Colonic mucosa (tissue), 4 donors: ENCODE results near the gene RASGRP1. TPM values are rescaled to one million over a fixed set of nuclear protein-coding genes. Genes with fewer than 3 reads are reported as not detected.

ENCODE experiments used
- DNase-seq: peaks from one replicate; pipeline ENCODE4 v3.0.0-alpha.2; 2020
- H3K27ac ChIP-seq: fragments of 200-600 bp; one replicate; pipeline ENCODE4 v1.8.0; 2021
- H3K27me3 ChIP-seq: fragments of 200-600 bp; one replicate; pipeline ENCODE4 v1.8.0; 2021
- H3K36me3 ChIP-seq: fragments of 200-600 bp; one replicate; pipeline ENCODE4 v1.8.0; 2021
- H3K4me1 ChIP-seq: fragments of 200-600 bp; one replicate; pipeline ENCODE4 v1.8.0; 2021; ENCODE audit warnings: mild to moderate bottlenecking
- H3K4me3 ChIP-seq: fragments of 200-600 bp; one replicate; pipeline ENCODE4 v1.8.0; 2021
- H3K9ac ChIP-seq, 2 donors: one replicate each; pipeline ENCODE4 v1.7.0; 2013; ENCODE audit warnings: control low read depth in 2 of 2, low read depth in 2 of 2, low read length in 2 of 2
- H3K9me3 ChIP-seq: fragments of 200-600 bp; one replicate; pipeline ENCODE4 v1.8.0; 2021
- intact Hi-C: fragments of 100-400 bp; cut with DNase I; formaldehyde crosslinking; loops from one replicate; pipeline ENCODE4 v1.14.1; 2022
- total RNA-seq, 2 donors: library from RNA; stranded (reverse); fragmentation: NEBNext Ultra II Directional in 1 of 2; extraction: Animal tissue kit (Norgen Biotek cat#: 25700) in 1 of 2; gene quantifications; one replicate each; pipeline ENCODE4 v1.2.1, GENCODE V29; 2021
- TF ChIP-seq, protein P1 (sequence below): fragments of 200-600 bp; IDR thresholded peaks from one replicate; pipeline ENCODE4 v1.8.0; 2022; ENCODE audit warnings: antibody characterized with exemption, mild to moderate bottlenecking
- donor health status: healthy.
- donor health status: DM: no; HTN: no; CAD: no.
- donor health status: DM: no; HTN: no; CAD: no.

The RASGRP1 gene
- total RNA-seq, 2 donors from 2014 or later = 0.96 to 1.5 TPM

DNA sequence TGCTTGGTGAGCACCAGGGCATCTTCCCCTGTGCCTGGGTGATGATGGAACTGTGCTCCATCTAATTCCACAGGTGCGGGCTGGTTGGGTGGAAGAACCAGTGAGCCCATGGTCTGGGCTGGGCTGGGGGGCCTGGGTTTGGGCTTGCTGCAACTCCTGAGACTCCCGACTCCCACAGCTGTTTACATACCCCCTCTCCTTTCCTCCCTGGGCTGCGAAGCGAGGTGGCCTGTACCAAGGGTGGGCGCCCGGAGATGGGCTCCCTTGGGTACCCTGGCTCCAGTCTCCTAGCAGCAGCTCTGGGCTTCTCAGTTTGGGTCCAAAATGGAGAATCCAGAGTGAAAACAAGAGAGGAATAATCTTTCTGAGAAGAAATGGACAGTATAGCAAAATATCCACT, 105.1 kb downstream of the RASGRP1 start:
- Histone ChIP-seq H3K9me3 (no peaks in the 10 kb centered on the region), H3K27ac (no peak overlapping the region), H3K4me3 (no peak overlapping the region), H3K36me3 (no peaks in the 10 kb centered on the region), H3K4me1 (peaks cover 7% of the 10 kb centered on the region), H3K9ac (no peak overlapping the region), H3K27me3 (no peaks in the 10 kb centered on the region)
- TF ChIP-seq, protein P1, sequence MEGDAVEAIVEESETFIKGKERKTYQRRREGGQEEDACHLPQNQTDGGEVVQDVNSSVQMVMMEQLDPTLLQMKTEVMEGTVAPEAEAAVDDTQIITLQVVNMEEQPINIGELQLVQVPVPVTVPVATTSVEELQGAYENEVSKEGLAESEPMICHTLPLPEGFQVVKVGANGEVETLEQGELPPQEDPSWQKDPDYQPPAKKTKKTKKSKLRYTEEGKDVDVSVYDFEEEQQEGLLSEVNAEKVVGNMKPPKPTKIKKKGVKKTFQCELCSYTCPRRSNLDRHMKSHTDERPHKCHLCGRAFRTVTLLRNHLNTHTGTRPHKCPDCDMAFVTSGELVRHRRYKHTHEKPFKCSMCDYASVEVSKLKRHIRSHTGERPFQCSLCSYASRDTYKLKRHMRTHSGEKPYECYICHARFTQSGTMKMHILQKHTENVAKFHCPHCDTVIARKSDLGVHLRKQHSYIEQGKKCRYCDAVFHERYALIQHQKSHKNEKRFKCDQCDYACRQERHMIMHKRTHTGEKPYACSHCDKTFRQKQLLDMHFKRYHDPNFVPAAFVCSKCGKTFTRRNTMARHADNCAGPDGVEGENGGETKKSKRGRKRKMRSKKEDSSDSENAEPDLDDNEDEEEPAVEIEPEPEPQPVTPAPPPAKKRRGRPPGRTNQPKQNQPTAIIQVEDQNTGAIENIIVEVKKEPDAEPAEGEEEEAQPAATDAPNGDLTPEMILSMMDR = no peak
- DNase-seq = no peak
- intact Hi-C loops = no loop called here

DNA sequence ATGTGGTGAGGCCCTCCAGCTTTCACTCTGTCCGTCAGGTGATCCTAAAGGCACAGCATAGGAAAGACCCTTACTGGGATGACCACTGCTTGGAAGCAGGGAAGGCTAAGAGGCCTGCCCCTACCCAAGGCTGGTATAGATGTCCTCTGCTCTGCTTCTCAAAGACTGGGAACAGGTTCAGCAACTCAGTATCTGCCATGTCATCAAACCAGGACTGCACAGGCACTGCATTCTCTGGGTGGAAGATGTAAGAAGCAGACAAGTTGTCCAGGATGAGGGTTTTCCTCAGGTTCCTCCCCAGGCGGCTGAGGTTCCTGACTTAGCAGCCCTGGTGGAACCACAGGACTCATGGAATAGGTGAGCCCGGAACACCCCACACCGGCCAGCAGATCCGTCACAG, 106.0 kb downstream of the RASGRP1 start:
- Histone ChIP-seq H3K9me3 (no peaks in the 10 kb centered on the region), H3K9ac (no peak overlapping the region), H3K27ac (no peak overlapping the region), H3K36me3 (no peaks in the 10 kb centered on the region), H3K4me1 (peaks cover 7% of the 10 kb centered on the region), H3K27me3 (no peaks in the 10 kb centered on the region), H3K4me3 (no peak overlapping the region)
- TF ChIP-seq, protein P1 = no peak
- no peak for DNase-seq
- intact Hi-C loops = no loop called here

DNA sequence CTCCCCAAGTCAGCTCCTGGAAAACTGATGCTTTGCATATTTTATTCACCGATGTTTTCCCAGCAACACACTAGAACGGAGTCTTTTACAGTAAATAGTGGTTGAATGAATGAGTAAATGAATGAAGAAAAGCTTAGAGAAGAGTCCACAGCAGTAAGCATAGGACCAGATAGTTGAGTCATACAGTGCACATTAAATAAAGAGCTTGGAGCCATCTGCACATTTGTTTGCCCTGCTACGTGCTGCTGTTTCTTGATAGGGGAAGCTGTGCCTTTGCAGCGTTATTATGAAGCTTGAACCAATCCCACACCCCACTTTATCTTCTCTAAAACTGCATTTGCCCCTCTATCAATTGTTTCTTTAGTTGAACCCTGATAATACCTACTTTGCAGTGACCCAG, 109.5 kb downstream of the RASGRP1 start:
- Histone ChIP-seq H3K9ac (peak overlapping the region; percentile 82 to 86), H3K27ac (peak overlapping the region; percentile 86), H3K4me3 (peak overlapping the region; percentile 78)

DNA sequence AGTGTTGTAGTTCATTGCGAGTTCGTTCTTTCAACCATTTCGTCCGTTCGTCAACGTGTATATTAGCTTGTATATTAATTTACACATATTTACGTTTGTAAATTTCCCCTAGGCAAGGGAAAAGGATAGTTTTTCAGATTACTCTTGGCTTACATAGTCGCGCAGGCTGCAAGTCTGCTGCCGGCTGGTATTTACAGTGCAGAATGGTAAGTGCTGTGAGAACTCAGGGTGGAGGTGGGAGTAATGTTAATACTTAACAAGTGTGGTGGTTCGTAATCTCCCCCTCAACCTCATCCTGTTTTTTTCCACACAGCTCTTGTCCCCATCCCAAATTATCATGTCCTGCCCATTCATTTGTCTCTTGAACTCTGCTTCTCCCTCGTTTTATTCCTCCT, 109.9 kb downstream of the RASGRP1 start:
- no peaks in the 10 kb centered on the region for H3K36me3 ChIP-seq
- H3K27me3 ChIP-seq = no peaks in the 10 kb centered on the region
- intact Hi-C loops = no loop called here
- peak overlapping the region; percentile 86 for H3K27ac ChIP-seq
- peak overlapping the region; percentile 82 to 86 for H3K9ac ChIP-seq
- no peaks in the 10 kb centered on the region for H3K9me3 ChIP-seq
- peak overlapping the region; percentile 78 for H3K4me3 ChIP-seq
- peaks cover 7% of the 10 kb centered on the region for H3K4me1 ChIP-seq
- TF ChIP-seq, protein P1 = no peak
- no peak for DNase-seq

More for the DNA sequence above, 109.5 kb downstream of the RASGRP1 start:
- no peaks in the 10 kb centered on the region for H3K9me3 ChIP-seq
- H3K36me3 ChIP-seq = no peaks in the 10 kb centered on the region
- DNase-seq = no peak
- no peaks in the 10 kb centered on the region for H3K27me3 ChIP-seq
- TF ChIP-seq, protein P1 = no peak
- H3K4me1 ChIP-seq = peaks cover 7% of the 10 kb centered on the region
- intact Hi-C loops = no loop called here

DNA sequence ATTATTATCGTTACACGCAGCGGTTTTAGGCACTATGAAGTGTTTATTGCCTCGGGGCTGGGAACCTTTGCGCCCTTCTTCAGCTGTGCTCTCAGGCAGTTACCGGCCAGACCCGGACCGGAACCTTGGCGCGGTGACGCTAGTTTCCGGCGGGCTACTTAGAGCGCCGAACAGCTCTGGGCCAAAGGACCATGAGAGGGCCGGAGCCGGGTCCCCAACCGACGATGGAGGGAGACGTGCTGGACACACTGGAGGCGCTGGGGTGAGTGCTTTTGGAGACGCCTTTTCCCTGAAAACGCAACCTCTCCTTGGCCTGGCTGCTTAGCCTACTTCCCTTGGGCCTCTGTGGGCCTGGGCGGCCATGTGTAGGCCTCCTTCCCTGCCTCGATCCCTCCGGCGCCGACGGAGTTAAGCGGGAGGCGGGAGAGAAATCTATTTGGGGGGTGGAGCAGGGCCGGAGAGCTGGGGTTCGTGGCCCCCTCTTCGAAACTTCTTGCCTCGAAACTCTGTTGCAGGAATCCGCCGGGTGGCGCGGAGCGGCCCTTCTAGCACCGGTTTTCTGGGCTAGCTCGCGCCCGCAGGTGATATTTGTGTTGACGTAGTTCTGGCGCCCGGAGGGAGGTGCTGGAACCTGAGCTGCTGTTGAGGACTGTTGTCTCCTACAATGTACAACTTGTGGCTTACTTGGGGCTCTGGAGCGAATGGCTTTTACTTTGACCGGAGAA, 110.5 kb downstream of the RASGRP1 start, which contains the start of gene FAM98B:
FAM98B (plus strand) TSS at position 157 of the 725 bp plus-strand sequence; CDS start at position 192, 35 bp downstream.
- DNase-seq = peak; percentile 92
- TF ChIP-seq, protein P1 = no peak
- Histone ChIP-seq H3K27ac (peak within 1 kb of the TSS; percentile 86), H3K36me3 (no peaks in the 10 kb centered on the region), H3K4me1 (peaks cover 7% of the 10 kb centered on the region), H3K9me3 (no peaks in the 10 kb centered on the region), H3K27me3 (no peaks in the 10 kb centered on the region), H3K4me3 (peak within 1 kb of the TSS; percentile 78), H3K9ac (peak within 1 kb of the TSS; percentile 82 to 86)
- intact Hi-C loops = no loop called here
